Transverse colon (tissue), 4 donors: Measurements from ENCODE around the gene MIF4GD.

Experiments
- EP300 ChIP-seq: sonication (generic); formaldehyde crosslinking; IDR thresholded peaks from one replicate; pipeline ENCODE4 v1.6.1; 2017; ENCODE audit warnings: antibody characterized with exemption, low read depth
- POLR2A ChIP-seq: fragments of 450-650 bp; IDR thresholded peaks from one replicate; pipeline ENCODE4 v1.6.1; 2016; ENCODE audit warnings: antibody characterized with exemption, mild to moderate bottlenecking, moderate library complexity
- POLR2AphosphoS5 ChIP-seq, 3 donors: sonication (generic); formaldehyde crosslinking; IDR thresholded peaks; one replicate each; pipeline ENCODE4 v1.6.1; 2016; ENCODE audit warnings: antibody characterized with exemption in 3 of 3
- TF ChIP-seq, protein P1 (sequence below), 5 experiments: fragments of 200-600 bp in 3 of 5; fragments of 450-650 bp in 2 of 5; sonication (generic) in 3 of 5; IDR thresholded peaks; 1 replicate in 2 of 5; 2 replicates in 3 of 5; pipeline ENCODE4 v1.5.1; 2016 to 2017; ENCODE audit warnings: antibody characterized with exemption in 5 of 5, inconsistent platforms in 3 of 5, mild to moderate bottlenecking in 2 of 5, moderate library complexity in 1 of 5

DNA sequence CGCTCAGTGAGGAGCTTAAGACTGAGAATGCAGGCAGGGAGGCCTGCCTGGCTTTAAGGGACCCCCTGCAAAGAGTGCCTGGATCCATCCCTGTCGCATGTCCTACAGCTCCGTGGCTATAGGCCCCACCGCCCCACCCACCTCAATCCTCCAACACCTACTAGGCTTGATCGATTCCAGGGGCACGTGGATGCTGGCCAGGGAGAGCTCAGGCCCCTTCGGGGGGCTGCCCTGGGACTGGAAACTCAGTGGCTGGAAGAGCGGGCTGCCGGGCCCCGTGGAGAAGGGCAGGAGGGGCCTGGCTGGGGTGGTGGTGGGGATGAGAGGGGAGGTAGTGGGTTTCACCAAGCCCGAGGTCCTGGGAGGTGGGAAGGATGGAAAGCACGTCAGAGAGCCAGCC lies 31.8 kb downstream of the MIF4GD start:
- TF ChIP-seq, protein P1, sequence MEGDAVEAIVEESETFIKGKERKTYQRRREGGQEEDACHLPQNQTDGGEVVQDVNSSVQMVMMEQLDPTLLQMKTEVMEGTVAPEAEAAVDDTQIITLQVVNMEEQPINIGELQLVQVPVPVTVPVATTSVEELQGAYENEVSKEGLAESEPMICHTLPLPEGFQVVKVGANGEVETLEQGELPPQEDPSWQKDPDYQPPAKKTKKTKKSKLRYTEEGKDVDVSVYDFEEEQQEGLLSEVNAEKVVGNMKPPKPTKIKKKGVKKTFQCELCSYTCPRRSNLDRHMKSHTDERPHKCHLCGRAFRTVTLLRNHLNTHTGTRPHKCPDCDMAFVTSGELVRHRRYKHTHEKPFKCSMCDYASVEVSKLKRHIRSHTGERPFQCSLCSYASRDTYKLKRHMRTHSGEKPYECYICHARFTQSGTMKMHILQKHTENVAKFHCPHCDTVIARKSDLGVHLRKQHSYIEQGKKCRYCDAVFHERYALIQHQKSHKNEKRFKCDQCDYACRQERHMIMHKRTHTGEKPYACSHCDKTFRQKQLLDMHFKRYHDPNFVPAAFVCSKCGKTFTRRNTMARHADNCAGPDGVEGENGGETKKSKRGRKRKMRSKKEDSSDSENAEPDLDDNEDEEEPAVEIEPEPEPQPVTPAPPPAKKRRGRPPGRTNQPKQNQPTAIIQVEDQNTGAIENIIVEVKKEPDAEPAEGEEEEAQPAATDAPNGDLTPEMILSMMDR (IDR thresholded peaks at IDR 0.05), result no peak
- TF ChIP-seq POLR2A (no peak), POLR2AphosphoS5 (IDR thresholded peaks at IDR 0.05) (no peak), EP300 (no peak)
